GM21528 (cell line): ENCODE results near the gene AANAT.

Experiments used
- ATAC-seq: cut with Tn5 transposase; IDR thresholded peaks from one replicate; pipeline ENCODE4 v1.9.1; 2021; ENCODE audit warnings: mild to moderate bottlenecking, moderate library complexity; ENCODE audit not compliant: unreplicated experiment, low FRiP score

The AANAT gene

DNA sequence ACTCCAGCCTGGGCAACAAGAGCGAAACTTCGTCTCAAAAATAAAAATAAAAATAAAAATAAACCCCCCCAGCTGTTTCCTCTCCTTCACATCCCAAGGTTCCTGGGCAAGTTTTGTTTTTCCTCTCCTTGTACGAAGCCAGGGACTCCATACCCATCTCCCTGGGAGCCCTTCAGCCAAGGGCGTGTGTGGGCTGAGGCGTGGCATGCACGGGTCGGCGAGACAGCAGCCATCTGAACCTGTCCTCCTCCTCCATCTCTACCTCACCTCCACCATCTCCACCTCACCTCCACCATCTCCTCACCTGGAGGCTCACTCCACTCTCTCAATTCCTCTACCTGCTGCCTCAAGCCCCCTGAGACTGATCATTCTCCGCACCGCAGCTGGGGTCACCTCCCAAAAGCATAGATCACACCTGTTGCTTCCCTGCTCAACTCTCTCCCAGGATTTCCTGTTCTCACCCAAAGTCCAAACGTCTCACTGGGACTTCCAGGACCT is 16.9 kb downstream of the AANAT start:
- no peak for ATAC-seq

DNA sequence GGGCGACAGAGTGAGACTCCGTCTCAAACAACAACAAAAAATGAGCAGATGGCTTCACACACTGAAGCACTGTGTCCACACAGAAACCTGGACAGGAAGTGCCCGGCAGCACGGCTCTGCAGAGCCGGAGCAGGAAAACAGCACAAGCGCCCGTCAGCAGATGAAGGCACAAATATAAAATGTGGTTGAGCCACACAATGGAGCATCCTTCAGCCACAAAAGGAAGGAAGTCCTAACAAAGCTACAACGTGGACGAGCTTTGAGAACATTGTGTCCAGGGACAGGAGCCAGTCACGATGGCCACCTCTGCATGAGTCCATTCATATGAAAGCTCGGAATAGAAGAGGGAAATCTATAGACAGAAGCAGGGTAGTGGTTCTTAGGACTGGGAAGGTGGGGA is 18.2 kb downstream of the AANAT start:
- ATAC-seq, result no peak

DNA sequence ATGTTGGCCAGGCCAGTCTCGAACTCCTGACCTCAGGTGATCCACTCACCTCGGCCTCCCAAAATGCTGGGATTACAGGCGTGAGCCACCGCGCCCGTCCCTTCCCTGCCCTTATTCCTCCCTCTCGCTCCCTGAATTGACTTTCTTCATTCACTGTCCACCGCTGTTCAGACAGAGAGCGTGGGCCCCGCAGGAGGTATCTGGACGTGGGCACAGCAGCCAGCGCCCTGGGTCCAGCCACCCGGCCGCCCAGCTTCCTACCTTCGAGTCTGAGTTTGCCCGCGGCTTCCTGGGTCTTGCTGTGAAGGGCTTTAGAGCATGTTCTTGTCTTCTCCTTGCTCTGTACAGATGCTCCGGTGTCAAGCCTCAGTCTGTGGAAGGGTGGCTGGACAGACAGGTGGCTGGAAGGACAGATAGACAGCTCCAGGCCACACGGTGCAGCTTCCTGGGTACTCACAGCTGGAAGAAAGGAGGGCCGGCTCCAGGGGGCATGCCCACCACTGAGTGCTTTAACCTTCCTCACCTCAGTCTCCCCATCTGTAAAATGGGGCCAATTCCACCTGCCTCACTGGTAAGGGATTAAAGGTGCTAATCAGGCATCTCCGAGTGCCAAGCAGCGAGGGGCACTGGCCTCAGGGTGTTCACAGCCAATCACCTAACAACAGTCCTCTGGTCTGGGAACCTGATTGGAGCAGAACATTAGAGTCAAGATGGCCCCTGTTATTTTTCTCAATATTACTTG is 20.2 kb downstream of the AANAT start:
- ATAC-seq, result no peak

DNA sequence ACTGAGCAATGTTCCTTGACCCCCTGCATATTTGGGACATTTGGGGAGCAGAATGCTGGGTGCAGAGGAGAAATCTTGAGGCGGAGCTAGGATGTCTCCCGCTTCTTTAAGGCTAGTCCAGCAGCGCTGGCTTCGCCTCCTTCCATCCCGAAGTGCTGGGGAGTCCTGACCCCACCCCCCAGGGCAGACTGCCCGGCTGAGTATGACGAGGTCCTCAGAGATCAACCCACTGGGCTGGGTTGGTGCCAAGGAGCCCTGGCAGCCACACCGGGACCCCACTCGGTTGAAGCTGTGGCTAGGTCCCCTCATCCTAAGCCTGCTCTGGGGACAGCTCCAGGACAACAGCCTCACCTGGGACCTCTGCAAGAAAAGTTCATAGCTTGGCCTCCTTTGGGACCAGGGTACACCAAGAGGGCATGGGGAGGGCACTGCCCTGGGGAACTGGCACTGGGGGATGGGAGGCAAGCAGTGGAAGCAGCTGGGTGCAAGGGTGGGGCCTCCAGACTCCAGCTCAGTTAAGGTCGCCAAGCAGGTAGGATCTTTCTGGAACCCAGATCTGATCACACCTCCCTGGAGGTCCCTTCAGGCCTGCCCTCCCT is 22.8 kb downstream of the AANAT start:
- no peak for ATAC-seq

DNA sequence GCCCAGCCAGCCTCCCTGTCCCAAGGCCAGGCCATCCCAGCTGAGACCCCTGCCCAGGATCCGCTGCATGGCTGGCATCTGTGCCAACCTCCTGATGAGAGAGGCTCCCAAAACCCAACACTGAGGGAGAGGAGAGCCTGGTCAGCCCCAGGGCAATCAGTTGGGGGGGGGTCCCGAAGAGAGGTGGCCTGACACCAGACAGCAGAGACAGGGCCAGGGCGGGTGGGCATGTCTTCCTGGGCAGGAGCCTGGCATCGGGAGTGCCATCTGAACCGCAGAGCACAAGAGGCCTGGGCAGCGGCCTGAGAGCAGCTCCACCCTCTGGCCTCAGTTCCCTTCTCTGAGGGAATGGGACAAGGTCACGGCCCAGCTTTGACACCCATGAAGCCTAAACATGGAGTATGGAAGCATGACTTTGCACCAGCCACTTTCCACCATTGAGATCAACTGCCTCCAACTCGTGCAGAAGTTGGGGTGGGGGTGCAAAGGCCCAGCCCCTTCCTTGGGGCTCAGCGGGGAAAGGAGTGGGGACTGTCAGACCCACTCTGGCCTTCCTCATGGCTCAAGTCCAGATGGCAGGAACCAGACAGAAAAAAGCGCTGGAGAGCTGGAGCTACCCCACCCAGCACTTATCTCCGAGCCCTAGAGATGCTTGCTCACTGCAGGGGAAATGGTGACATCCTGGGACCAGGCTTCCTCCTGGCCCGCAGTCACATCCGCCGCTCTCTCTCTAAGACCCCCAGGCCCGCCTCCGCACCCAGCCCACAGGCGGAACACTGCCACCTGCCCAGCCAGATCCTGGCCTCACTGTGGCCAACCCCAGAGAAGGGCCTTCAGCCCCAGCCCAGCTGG is 24.1 kb downstream of the AANAT start:
- no peak for ATAC-seq

DNA sequence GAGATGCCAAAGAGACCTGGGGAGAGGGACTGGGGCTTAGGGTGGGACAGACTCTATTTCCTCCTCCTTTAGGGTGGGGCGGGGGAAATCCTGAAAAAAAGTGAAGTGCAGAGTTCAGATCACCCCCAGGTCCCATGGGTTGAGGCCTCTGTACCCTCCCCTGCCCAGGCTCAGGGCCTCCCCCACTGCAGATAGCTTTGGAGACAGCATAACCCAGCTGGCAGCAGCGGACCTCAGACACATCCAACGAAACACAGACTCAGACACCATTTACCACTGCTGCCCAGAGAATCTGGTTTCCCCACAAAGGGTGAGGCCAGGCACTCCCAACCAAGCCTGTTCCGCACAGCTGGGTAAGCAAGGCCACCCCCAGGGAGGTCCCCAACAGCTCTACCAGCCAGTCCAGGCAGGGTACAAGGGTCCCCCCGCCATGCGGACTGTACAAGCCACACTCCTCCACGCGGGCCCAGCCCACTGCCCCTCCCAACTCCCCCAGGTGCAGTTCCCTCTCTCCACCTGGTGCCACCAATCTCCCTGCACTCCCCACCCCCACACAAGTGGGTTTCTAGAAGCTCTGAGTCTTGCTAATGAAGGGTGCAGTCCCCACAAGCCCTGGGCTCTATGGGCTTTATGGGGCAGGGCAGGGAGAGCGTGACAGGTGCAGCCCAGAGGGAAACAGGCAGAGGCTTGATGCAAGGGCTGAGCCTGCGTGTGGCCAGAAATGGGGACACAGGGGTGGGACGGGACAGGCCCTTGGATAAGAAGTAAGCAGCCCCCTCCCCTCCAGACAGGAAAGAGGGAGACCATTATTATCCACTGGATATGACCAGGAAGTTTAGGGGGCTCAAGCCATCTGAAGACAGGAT is 25.0 kb downstream of the AANAT start:
- ATAC-seq, result peak; percentile 38

DNA sequence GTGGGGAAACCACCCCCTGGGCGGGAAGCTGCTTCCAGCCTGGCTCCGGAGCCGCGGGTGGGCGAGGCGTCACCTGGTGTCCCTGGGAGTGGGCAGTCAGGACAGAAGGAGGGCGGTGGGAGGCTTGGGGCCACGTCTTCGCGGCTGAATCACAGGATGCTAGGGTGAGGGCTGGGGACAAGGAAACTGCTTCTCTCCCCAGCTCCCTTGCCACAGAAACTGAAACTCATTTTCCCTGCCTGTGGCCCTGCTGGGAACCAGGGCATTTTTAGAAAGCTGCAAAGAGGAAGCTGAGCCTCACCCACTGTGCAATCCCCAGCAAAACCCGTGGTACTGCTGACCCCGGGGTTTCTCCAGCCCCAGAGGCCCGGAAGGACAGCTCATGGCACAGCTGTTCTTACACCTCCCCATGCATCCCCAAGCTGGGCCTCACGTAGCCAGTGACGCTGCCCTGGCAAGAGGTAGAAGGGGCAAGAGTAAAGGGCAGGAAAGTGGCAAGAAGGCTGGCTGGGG is 25.6 kb downstream of the AANAT start:
- ATAC-seq, result peak; percentile 43

DNA sequence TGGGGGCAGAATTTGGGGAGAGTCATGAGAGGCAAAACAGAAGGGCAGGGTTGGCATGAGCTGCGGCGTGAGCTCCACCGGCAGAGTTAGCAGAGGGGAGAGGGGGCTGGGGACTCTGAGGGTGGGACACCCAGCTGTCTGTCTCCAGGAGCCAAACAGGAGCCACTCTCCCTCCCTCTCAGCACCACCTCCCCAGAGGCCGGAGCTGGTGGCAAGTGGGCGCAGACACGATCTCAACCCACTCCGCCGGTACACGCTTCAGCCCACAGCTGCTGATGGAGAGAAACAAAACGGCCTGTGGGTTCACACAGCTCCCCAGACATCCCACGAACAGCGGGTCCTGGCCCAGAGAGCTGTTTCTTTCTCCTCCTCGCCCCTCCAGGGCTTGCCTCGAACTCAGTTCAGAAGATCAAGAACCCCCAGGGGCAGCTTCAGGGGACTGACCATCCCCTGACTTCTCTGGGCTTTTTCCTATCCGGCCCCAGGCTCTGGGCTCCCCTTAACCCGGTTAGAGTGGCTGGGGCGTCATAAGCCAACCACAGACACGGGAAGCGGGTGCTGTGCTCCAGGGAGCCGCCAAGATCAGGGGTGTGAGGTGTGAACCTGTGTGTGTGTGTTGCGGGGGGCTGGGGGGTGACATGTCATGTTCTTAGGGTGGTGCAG is 26.2 kb downstream of the AANAT start:
- no peak for ATAC-seq

DNA sequence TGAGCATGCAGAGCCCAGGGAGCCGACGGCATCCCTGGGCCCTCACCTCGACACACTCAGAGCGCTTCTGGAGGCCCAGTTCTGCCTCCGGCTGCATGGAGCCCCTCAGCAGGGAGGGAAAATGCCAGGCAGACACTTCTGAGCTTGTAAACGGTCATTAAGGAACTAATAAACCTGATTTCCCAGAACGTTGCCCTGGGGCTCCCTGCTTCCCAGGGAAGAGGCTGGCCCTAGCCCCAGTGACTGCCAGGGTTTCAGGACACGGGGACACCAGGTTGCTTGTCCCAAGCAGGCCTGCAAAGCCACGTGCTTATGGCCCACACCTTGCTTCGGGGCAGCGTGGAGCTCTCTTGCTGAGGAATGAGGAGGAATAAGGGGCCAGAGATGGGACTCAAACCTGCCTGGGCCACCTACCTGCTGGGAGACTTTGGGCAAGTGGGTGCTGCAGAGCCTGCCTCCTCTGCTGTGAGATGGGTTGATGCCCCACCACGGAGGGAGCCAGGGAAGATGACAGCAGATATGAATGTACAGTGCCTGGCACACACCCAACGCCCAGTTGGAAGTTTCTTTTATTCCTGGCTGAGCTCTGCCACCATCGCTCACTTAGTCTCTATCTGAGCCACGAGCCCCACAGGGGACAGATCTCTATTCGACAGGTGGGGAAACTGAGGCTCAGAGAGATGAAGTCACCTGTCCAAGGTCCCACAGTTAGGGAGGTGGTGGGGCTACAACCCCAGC is 28.4 kb downstream of the AANAT start:
- ATAC-seq, result no peak

DNA sequence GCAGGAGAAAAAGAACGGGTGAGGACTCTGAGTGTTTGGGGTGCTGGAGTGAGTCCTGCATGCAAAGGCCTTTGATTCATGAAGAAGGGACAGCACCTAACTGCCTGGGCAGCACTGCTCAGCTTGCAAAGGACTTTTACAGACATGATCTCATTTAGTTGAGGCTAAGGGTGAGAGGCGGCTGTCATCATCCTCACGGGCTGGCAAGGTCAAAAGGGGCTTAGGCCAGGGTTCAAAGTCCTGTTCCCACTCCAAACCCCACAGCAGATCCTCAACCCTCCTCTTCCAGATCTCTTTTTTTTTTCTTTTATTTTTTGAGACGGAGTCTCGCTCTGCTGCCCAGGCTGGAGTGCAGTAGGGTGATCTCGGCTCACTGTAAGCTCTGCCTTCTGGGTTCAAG is 29.1 kb downstream of the AANAT start:
- no peak for ATAC-seq

DNA sequence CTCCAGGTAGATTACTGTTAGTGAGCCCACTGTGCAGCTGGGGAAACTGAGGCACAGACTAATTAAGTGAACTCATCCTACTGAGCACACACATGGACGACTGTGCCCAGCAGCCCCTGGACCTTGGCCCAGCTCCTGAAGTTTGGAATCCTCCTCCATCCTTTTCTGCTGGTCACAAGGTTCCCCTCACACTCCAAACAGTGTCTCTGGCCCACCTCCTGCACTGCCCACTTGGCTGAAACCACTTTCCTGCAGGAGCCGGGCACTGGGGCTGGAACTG is 30.2 kb downstream of the AANAT start:
- ATAC-seq, result no peak

DNA sequence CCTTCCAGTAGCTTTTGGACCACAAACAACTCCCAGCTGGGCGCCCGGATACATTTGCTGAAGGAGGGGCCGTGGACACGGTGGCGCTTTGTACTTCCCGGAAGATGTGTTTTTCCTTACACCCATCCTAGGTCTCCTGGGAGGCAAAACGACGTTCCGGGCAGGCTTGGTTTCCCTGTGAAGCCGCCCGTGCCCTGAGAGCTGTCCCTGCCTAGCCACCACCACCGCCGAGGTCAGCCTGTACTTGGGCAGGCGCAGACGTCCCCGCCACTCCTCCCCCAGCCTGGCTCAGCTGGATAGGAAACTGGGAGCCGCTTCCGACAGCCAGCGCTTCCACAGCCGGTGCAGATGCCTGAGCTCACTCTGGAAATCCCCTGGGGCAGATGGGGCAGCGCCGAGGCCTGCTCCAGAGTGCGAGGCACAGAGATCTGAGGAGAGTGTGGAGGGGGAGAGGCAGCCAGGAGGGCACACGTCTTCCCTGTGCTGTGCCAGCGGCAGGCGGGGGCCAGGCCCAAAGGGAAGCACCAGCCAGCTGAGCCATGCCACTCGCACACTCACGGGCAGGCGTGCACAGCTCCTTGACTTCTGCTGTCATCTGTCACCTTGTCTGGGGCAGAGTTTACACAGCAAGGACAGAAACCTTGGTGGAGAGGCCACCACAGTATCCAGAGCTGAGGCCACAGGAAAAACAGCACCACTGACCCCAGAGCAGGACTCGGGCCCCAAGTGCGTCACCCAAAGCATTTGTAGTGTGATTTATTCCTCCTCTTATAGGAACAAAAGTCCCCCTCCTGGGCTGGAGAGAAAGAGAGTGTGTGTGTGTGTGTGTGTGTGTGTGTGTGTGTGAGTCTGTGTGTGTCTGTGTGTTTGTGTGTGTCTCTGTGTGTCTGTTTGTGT is 30.8 kb downstream of the AANAT start:
- no peak for ATAC-seq

DNA sequence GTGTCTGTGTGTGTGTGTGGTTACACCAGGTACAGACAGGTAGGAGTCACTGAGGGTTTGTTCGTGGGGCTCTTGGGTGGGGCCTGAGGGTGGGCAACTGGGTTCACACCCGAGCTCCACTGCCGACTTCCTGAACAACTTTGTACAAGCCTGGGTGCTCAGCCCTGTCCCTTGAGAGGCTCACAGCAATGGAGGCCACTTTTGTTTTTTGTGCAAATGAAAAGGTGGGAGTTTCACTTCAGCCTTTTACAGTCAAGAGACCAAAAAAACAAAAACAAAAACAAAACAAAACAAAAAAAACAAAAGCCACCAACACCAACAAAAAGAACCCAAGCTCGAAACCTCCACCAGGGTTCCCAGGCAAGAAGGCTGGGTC is 31.5 kb downstream of the AANAT start:
- no peak for ATAC-seq

DNA sequence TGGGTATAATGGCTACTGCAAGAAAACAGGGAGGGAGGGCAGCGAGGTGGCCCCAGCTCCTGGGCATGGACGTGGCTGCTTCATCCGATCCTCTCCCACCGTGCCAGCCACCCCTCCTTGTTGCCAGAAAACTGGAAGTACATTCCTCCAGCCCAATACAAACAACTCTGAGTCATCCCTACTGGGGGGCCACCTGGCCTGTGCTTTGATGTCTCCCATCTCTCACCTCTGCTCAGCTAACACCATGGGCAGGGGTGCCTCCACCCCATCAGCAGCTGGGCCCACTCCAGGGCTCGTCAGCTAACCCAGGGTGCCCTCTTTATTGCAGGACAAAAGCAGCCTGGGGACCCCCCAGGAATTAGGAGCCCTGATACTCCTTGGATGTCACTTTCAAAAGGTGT is 31.9 kb downstream of the AANAT start:
- no peak for ATAC-seq

DNA sequence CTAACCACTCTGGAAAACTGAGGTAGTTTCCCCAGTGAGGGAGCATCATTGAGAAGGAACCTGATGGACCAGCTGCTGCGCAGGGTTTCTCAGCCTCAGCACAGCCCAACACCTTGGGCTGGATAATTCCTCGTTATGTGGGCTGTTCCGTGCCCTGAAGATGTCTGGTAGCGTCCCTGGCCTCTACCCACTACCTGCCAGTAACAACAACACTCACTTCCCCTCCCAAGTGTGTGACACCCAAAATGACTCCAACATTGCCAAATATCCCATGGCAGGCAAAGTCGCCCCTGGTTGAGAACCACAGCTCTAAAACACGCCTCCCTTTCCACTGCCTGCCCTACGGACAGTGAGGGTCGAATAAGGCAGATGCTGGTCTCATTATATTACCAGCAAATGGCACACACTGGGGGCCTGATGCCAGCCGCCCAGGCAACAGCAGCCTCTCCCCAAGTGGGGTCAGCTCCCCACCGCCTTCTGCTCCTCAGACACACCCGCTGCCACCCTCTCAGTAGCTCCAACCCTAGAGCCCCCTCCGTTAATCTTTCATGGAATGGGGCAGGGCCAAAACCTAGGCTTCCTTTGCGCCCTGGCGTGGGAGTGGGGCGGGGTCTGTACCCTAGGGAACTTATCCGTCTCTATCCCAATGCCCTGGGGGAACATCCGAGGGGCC is 32.8 kb downstream of the AANAT start:
- no peak for ATAC-seq

DNA sequence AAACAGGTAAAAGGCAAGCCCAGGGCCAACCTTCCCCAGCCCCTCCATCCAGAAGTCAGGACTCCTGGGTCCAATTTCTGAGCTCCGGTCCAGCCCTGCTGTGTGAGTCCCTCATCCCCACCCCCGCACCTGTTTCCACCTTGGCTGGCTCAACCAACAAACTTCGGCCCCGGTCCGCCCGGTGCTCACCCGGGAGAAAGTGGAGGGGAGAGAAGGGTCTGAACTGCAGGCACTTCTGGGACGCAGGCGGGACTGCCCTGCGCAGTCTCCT is 33.3 kb downstream of the AANAT start:
- peak; percentile 14 for ATAC-seq

DNA sequence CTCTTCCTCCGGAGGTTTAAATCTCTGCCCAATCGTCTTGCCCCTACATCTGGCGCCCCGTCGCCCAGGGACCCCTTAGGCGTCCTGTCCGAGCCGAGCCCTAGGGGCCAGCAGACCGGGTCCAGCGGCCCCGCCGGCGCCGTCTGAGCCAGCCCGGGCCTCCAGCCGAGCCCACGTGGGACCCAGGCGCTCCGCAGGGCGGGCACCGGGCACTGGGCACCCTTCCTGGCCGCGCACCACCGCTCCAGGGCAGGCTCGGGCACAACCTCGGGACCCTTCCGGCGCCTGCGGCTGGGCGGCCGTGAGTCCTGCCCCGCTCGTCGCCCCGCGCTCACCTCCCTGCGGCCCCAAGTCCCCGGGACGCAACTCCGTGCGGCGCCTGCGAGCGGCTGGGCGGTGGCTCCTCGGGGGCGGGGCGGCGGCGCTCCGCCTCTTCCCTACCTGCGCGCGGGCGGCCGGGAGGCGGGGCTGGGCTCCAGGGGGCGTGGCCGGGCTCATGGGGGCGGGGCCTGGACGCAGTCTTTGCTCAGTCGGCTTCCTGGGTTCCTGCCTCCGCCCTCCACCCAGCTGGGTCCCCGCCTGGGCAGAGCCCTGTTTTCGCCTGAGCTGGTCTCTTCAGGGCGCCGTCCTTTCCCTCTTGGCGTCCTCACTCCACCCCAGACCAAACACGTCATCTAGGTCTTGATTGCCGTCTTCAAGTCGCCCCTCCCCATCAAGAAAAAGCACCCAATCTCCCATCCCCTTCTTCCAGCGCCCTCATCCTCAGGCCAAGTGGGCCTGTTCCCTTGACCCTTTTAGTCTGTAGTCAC is 33.8 kb downstream of the AANAT start, which contains the start of gene RHBDF2:
Gene RHBDF2 (minus strand): TSS at position 406 of the 809 bp plus-strand sequence. CDS start 19,899 bp downstream, outside the sequence.
- ATAC-seq, result peak; percentile 63
